Stimulated activated CD8-positive, alpha-beta memory T cell treated with anti-CD3 and anti-CD28 coated beads, Interleukin-4, amount 100 ng/mL, for 24 hours (primary cell): ENCODE measurements around the gene NTSR1.

Experiments used
- DNase-seq: peaks from one replicate; pipeline ENCODE4 v3.0.0-alpha.2; 2020; ENCODE audit warnings: low read depth

NTSR1 gene

DNA sequence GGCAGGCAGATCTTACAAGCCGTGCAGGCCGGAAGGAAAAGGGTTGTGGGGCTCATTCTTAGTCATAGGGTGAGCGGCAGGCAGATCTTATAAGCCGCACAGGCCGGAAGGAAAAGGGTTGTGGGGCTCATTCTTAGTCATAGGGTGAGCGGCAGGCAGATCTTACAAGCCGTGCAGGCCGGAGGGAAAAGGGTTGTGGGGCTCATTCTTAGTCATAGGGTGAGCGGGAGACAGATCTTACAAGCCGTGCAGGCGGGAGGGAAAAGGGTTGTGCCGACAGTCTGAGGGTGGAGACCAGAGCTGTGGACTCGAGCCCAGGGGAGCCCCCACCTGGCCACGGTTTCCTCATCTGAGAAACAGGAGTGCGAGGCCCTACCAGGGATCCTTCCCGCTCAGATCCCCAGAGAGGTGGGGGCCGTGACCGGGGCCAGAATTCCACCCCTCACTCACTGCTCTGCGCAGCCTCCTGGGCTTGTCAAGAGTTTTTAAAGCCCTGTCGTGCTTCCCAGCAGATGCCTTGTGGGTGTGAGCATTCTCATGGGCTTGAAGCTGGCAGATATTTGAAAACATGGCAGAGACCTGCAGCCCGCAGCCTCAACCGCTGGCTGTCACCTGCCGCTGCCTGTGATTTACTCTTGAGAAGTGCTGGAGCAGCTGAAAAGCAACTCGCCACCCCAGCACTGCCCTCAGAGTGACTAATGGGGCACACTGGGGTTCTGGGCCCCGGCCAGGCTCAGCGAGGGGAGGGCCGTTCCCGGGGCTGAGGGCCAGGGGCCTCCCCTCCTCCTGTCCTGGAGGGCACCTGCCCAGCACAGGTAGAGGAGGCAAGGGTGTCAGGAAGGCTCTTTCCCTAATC is 31.9 kb downstream of the NTSR1 start:
- DNase-seq = peak; percentile 56

- no peak for DNase-seq
Measured at GRCh38 chr20:62741191-62741691, 32.6 kb downstream of the NTSR1 start.

DNA sequence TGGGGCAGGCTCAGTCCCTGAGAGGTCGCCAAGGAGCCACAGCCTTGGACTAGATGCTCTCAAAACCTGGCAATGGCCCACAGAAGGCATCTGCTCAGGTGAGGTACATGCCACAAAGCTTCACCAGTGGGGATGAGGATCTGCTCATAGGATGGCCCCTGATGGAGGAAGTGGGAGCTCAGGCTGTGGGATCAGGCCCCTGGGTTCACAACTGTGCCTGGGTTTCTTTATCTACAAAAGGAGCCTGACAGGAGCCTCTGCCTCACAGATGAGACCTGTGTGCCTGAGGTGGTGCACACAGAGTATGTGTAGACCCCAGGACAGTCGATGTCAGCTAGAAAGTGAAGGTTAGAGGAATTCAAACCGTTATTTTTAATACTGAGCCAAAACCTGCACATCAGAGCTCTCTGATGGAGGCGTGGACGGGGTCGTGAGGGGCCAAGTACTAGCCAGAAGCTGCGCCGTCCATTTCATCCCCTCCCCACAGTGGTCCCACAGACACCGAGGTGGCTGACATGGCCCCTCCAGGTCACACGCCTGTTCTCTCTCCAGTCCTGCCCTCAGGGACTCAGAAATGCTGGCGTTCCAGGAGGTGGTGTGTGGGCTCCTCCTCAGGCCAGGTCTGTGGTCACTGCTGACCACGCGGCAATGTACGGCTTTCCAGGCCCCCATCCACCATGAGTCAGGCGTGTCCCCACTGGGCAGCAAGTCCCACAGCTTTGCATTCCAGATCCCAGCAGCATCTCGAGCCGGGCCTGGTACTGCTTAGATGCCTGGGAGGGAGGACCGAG is 33.3 kb downstream of the NTSR1 start:
- no peak for DNase-seq

- DNase-seq = no peak
Measured at GRCh38 chr20:62742550-62742949, 33.9 kb downstream of the NTSR1 start.

GRCh38 chr20:62742979-62743776 is 34.5 kb downstream of the NTSR1 start:
- DNase-seq = no peak

DNA sequence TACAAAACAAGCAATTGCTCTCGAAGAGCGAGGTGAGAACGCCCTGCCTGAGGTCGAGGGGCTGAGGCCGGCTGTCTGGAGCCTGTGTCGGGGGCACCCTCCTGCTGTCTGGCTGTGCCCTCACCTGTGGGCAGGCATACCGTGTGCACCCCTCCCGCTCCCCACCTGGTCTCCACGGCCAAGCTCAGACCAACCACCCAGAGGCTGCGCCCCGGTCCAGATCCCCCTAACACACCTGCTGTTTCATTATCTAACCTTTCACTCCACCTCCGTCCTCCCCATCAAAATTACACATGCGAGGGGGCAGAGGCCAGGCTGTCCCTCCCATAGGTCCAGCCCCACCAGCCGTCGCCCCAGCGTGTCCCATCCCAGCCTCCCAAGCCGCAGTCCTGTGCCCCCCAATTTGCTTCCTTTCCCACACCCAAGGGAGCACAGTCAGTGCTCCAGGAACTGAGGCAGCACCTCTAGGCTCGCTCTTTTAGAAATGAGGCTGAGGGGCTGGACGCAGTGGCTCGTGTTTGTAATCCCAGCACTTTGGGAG is 35.2 kb downstream of the NTSR1 start:
- no peak for DNase-seq

DNA sequence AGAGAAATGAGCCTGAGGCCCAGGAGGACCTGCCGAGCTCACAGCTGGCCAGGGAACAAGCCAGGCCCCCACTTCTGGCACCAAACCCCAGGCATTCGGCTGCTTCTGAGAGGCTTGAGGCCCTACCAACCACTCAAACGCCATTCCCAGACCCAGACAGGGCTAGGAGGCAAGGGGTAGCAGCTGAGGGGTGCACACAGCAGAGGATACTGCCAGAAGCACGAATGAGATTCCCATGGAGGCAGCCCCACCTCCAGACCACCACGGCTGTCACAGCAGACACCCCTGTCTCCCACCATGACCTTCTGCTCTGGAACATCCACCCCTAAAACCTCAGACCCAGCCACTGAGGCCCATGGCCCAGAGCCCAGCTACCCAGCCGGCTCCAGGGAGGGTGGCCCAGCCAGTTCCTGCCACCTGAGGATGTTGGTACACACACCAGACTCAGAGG is 36.1 kb downstream of the NTSR1 start:
- DNase-seq = no peak

- DNase-seq = no peak
Measured at GRCh38 chr20:62745279-62745951, 36.8 kb downstream of the NTSR1 start.

DNA sequence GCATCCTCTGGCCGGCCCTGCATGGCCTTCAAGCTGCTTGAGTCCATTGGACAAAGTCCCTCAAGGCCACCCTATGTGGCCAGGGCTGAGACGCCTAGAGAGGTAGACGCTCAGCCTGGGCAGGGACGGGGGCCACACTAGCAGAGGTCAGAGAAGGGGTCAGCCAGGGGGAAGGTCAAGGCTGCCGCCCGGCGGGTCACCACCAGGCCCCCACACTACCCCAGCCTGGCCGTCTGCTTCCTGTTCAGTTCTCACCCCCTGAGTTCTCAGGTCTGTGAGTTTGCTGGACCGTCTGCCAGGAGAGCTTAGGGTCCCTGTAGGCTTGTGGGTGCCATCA is 37.3 kb downstream of the NTSR1 start:
- no peak for DNase-seq

DNA sequence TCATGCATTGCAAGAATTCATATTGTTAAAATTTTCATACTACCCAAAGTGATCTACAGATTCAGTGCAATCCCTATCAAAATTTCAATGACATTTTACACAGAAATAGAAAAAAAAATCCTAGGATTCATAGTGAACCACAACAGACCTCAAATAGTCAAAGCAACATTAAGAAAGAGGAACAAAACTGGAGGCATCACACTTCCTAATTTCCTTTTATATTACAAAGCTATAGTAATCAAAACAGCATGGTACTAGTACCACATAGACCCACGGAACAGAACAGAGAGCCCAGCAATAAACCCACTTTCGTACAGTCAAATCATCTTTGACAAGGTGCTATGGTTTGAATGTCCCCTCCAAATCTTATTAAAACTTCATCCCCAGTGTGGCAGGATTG is 39.7 kb downstream of the NTSR1 start:
- DNase-seq = no peak

- no peak for DNase-seq
Measured at GRCh38 chr20:62749851-62750445, 41.3 kb downstream of the NTSR1 start.

DNA sequence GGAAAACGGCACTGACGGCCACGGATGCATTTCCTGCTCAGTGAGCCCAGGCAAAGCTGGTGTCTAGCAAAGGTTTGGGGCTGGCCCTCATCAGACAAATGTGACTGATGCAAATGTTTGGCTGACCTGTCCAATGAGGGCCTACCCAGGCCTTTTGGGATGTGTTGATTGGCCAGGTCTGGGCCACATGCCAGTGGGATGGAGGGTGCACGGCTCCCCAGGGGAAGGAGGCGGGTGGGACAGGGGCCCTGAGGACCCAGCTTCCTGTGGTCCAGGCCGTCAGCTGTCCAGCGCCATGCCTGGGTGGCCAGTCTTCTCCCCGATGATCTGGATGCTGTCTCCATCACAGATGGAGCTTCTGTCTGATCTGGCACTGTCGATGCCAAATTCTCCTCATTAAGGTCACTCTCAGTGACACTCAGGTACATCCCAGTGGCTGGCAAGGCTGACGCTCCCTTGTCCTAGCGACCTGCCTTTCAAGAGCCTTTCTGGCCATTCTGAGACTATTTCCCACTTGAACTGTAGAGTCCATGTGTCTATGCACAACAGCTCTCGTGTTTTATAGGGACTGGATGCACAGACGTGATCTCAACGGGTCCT is 43.0 kb downstream of the NTSR1 start:
- no peak for DNase-seq

GRCh38 chr20:62752181-62752670 is 43.6 kb downstream of the NTSR1 start:
- DNase-seq = no peak

GRCh38 chr20:62752671-62753501 is 44.2 kb downstream of the NTSR1 start:
- DNase-seq = no peak

- DNase-seq = no peak
Measured at GRCh38 chr20:62753626-62754025, 45.0 kb downstream of the NTSR1 start.

DNA sequence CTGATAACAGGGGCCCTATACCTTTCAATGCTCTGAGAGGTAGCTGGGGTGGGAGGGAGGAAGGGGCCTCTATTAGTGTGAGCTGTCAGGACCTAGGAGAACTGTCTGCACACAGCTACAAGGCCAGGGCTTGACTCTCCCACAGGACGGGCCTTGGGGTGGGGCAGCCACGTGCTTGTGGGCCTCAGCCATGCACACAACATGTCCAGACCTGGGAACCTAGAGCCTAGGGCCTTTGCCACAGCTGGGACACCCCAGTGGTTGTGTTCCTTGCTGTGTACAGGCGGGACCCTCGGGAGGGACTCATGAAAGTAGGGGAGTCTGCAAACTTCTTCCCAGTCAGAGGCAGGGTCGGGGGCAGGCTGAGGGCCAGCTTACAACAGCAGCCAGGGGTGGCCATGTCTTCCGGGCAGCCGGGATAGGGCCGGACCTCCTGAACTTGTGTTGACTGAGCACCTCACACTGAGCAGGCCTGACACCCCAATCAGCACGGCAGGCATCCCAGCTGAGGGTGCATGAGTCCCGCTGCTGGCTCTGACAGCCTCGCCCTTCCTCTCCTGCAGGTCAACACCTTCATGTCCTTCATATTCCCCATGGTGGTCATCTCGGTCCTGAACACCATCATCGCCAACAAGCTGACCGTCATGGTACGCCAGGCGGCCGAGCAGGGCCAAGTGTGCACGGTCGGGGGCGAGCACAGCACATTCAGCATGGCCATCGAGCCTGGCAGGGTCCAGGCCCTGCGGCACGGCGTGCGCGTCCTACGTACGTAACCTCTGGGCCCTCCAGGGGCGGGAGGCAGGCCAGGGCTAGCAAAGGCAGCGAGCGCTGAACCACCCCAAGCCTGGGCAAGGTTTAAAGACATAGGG is 45.7 kb downstream of the NTSR1 start:
- no peak for DNase-seq

DNA sequence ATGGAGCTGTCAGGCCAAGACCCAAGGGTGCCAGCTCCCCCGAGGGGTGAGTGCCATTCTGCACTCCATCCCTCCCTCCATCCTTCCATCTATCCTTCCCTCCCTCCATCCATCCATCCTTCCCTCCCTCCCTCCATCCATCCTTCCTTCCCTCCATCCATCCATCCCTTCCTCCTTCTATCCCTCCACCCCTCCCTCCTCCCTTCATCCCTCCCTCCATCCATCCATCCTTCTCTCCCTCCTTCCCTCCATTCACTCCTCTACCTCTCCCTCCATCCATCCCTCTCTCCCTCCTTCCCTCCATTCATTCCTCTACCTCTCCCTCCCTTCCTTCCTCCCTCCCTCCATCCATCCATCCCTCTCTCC is 46.3 kb downstream of the NTSR1 start:
- DNase-seq = no peak
